Measurements from ENCODE around the gene ITPR1.

DNA sequence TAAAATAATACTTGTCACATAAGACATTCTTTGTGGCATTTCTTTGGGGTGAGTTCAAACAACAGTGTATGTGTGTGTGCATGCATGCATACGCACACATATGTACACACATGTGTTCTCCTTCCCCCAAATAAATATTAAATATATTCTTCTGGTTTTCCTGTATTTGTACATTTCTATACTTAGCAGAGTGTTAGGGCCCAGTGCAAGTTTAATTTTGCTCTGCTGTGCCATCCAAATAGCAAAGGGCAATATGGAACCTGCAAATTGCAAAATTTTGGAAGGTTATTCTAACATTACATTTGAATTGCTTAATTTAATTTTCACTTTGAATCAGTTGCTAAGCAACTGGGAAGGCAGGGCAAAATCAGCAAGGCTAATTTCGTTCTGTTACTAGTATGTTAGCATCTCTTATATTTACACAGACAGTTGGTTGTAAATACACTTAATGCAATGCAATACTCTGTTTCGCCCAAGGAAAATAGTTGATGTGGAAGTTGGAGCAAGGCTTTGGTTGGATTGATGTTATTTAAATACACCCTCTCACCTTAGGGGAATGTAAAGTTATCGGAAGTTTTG lies 130.4 kb downstream of the ITPR1 start:
- TF ChIP-seq, protein P1, sequence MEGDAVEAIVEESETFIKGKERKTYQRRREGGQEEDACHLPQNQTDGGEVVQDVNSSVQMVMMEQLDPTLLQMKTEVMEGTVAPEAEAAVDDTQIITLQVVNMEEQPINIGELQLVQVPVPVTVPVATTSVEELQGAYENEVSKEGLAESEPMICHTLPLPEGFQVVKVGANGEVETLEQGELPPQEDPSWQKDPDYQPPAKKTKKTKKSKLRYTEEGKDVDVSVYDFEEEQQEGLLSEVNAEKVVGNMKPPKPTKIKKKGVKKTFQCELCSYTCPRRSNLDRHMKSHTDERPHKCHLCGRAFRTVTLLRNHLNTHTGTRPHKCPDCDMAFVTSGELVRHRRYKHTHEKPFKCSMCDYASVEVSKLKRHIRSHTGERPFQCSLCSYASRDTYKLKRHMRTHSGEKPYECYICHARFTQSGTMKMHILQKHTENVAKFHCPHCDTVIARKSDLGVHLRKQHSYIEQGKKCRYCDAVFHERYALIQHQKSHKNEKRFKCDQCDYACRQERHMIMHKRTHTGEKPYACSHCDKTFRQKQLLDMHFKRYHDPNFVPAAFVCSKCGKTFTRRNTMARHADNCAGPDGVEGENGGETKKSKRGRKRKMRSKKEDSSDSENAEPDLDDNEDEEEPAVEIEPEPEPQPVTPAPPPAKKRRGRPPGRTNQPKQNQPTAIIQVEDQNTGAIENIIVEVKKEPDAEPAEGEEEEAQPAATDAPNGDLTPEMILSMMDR (IDR thresholded peaks at IDR 0.05), result no peak
- no peak for TF ChIP-seq POLR2A (IDR thresholded peaks at IDR 0.05)

Measured in esophagus squamous epithelium (tissue), 4 donors.